HepG2 (cell line): ENCODE data around the gene SPHK1. TPM values are rescaled to one million over a fixed set of nuclear protein-coding genes. Genes with fewer than 3 reads are reported as not detected.

Source experiments
- BHLHE40 ChIP-seq: IDR thresholded peaks from 2 replicates; pipeline ENCODE4 v1.6.1; 2011; ENCODE audit warnings: low read length, improper control_type of control experiment
- ETV5 ChIP-seq: IDR thresholded peaks from 2 replicates; pipeline ENCODE4 v1.6.1; 2018; ENCODE audit warnings: missing biosample characterization, missing genetic modification reagents, inconsistent platforms, borderline replicate concordance
- FOXJ3 ChIP-seq: sonication (generic); formaldehyde crosslinking; IDR thresholded peaks from 2 replicates; pipeline ENCODE4 v1.4.0; 2020; ENCODE audit warnings: missing genetic modification reagents, mild to moderate bottlenecking, borderline replicate concordance
- GATAD1 ChIP-seq: IDR thresholded peaks from 2 replicates; pipeline ENCODE4 v1.6.1; 2016; ENCODE audit warnings: missing genetic modification reagents, missing compliant biosample characterization
- GLMP ChIP-seq: sonication (generic); formaldehyde crosslinking; IDR thresholded peaks from 2 replicates; pipeline ENCODE4 v1.9.0; 2021; ENCODE audit warnings: missing genetic modification reagents, mild to moderate bottlenecking, borderline replicate concordance
- HOXA3 ChIP-seq: sonication (generic); formaldehyde crosslinking; IDR thresholded peaks from 2 replicates; pipeline ENCODE4 v1.5.0; 2020; ENCODE audit warnings: missing genetic modification reagents
- IKZF1 ChIP-seq: fragments of 450-650 bp; IDR thresholded peaks from 2 replicates; pipeline ENCODE4 v1.7.1; 2016
- KLF13 ChIP-seq: sonication (generic); formaldehyde crosslinking; IDR thresholded peaks from 2 replicates; pipeline ENCODE4 v1.4.0; 2020; ENCODE audit warnings: mild to moderate bottlenecking, missing genetic modification reagents
- ONECUT2 ChIP-seq: sonication (generic); formaldehyde crosslinking; IDR thresholded peaks from 2 replicates; pipeline ENCODE4 v1.4.0; 2020; ENCODE audit warnings: missing genetic modification reagents
- POGZ ChIP-seq: sonication (generic); formaldehyde crosslinking; IDR thresholded peaks from 2 replicates; pipeline ENCODE4 v1.4.0; 2020; ENCODE audit warnings: mild to moderate bottlenecking, missing genetic modification reagents
- TRIM24 ChIP-seq: sonication (generic); formaldehyde crosslinking; IDR thresholded peaks from 2 replicates; pipeline ENCODE4 v1.8.0; 2022; ENCODE audit warnings: mild to moderate bottlenecking, missing genetic modification reagents
- ZBTB20 ChIP-seq: sonication (generic); formaldehyde crosslinking; IDR thresholded peaks from 2 replicates; pipeline ENCODE4 v1.8.1; 2023; ENCODE audit warnings: missing genetic modification reagents, low read depth, mild to moderate bottlenecking, borderline replicate concordance
- ZNF138 ChIP-seq: sonication (generic); formaldehyde crosslinking; IDR thresholded peaks from 2 replicates; pipeline ENCODE4 v1.5.0; 2020; ENCODE audit warnings: mild to moderate bottlenecking, low read depth, missing genetic modification reagents
- ZNF275 ChIP-seq: sonication (generic); formaldehyde crosslinking; IDR thresholded peaks from 2 replicates; pipeline ENCODE4 v1.8.0; 2022; ENCODE audit warnings: missing genetic modification reagents, mild to moderate bottlenecking, inconsistent platforms, borderline replicate concordance
- ZNF3 ChIP-seq: IDR thresholded peaks from 2 replicates; pipeline ENCODE4 v1.7.0; 2017; ENCODE audit warnings: inconsistent platforms
- ZNF597 ChIP-seq: sonication (generic); formaldehyde crosslinking; IDR thresholded peaks from 2 replicates; pipeline ENCODE4 v1.5.0; 2020; ENCODE audit warnings: missing genetic modification reagents
- ZNF878 ChIP-seq: sonication (generic); formaldehyde crosslinking; IDR thresholded peaks from 2 replicates; pipeline ENCODE4 v1.8.1; 2023; ENCODE audit warnings: mild to moderate bottlenecking, missing genetic modification reagents, moderate library complexity
- polyA plus RNA-seq, 8 experiments: library from polyadenylated mRNA; depleted of rRNA in 3 of 8; stranded (reverse) in 7 of 8; unstranded in 1 of 8; fragments of >200 nt; fragmentation: Illumina TruSeq in 4 of 8; extraction: Trizol in 4 of 8; gene quantifications; 2 replicates each; pipeline versions ENCODE4 v1.2.1 to v1.2.3, GENCODE V29; 2011 to 2016; ENCODE audit warnings: low read depth in 4 of 8, missing spikeins in 1 of 8, mixed read lengths in 1 of 8; ENCODE audit not compliant: insufficient read depth in 1 of 8
- total RNA-seq, 5 experiments: library from RNA; depleted of rRNA; stranded (reverse); fragments of >200 nt; fragmentation: Illumina TruSeq; extraction: Trizol; gene quantifications; 2 replicates each; pipeline ENCODE4 v1.2.3, GENCODE V29; 2016; ENCODE audit warnings: low read depth in 1 of 5
- TF ChIP-seq, protein P1 (sequence below): sonication (generic); formaldehyde crosslinking; IDR thresholded peaks from 2 replicates; pipeline ENCODE4 v1.4.0; 2020; ENCODE audit warnings: missing genetic modification reagents, low read depth, mild to moderate bottlenecking, borderline replicate concordance
- TF ChIP-seq, protein P2 (sequence below): sonication (generic); formaldehyde crosslinking; IDR thresholded peaks from 2 replicates; pipeline ENCODE4 v1.4.0; 2020; ENCODE audit warnings: missing genetic modification reagents
- TF ChIP-seq, protein P3 (sequence below): sonication (generic); formaldehyde crosslinking; conservative IDR thresholded peaks from 2 replicates; pipeline ENCODE4 v1.8.0; 2022; ENCODE audit warnings: missing genetic modification reagents
- TF ChIP-seq, protein P4 (sequence below): sonication (generic); formaldehyde crosslinking; IDR thresholded peaks from 2 replicates; pipeline ENCODE4 v1.4.0; 2020; ENCODE audit warnings: mild to moderate bottlenecking, missing genetic modification reagents

The SPHK1 gene
- total and polyA plus RNA-seq, 2 of the 13 experiments (the other 11 are each of a cell fraction or from before 2014, with no cell fraction given) = 129 to 160 TPM

DNA sequence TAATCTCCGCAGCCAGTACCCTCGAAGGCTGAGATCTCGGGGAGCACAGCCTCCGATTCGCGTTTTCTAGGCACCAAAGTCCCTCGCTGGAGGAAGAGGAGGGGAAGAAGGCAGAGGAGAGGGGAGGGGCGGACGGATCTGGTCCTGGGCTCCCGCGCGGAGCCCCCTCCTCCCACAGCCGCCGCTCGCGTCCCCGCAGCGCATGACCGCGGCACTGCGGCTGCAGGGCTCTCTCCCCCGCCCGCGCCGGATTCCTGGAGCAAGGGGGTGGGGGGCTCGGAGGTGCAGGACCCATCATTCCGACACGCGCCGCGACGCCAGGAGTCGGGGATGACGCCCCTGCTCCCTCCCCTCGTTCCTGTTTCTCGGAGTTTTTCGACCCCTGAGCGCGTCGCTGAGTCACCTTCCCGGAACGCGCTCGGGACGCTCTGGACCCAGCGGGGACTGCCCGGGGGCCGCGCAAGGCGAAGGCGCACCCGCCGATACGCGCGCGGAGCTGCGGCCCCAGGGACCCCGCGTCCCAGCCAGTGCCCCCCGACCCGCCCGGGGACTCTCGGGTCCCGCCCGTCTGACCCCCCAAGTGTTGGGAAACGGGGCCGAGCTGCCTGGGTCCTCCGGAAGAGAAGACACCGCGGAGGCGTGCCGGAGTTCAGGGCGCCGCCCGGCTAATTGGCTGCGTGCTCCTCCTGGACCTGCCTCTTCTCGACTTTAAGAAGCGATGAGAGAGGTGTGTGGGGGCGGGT, 1.4 kb upstream of the SPHK1 start (continued):
- TF ChIP-seq, protein P1, sequence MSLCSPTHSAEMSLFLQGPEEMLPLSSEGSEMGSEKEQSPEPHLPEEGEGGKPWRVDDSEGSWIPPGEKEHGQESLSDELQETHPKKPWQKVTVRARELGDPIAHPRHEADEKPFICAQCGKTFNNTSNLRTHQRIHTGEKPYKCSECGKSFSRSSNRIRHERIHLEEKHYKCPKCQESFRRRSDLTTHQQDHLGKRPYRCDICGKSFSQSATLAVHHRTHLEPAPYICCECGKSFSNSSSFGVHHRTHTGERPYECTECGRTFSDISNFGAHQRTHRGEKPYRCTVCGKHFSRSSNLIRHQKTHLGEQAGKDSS (CRISPR knock-in tag) = peak; percentile 86; the same call in 1 of the 2 replicates
- 0 out of 2 replicates have a peak, but pooled peaks have one; percentile 53 for TF ChIP-seq GLMP (CRISPR knock-in tag)
- no peak for TF ChIP-seq FOXJ3
- peak; percentile 28; the same call in 1 of the 2 replicates for TF ChIP-seq BHLHE40
- TF ChIP-seq ZNF275 = peak; percentile 86; the same call in 1 of the 2 replicates
- 0 out of 2 replicates have a peak, but pooled peaks have one; percentile 26 for TF ChIP-seq ZNF138 (CRISPR knock-in tag)
- TF ChIP-seq GATAD1 = peak; percentile 26; the same call in 1 of the 2 replicates
- no peak for TF ChIP-seq IKZF1
- TF ChIP-seq ETV5 = peak; percentile 57; the same call in 1 of the 2 replicates
- peak; percentile 73 for TF ChIP-seq ZNF878 (CRISPR knock-in tag)
- TF ChIP-seq, protein P2, sequence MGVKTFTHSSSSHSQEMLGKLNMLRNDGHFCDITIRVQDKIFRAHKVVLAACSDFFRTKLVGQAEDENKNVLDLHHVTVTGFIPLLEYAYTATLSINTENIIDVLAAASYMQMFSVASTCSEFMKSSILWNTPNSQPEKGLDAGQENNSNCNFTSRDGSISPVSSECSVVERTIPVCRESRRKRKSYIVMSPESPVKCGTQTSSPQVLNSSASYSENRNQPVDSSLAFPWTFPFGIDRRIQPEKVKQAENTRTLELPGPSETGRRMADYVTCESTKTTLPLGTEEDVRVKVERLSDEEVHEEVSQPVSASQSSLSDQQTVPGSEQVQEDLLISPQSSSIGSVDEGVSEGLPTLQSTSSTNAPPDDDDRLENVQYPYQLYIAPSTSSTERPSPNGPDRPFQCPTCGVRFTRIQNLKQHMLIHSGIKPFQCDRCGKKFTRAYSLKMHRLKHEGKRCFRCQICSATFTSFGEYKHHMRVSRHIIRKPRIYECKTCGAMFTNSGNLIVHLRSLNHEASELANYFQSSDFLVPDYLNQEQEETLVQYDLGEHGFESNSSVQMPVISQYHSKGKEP (CRISPR knock-in tag) = no peak; the same call in 1 of the 2 replicates
- TF ChIP-seq KLF13 = no peak; the same call in 1 of the 2 replicates
- TF ChIP-seq HOXA3 (CRISPR knock-in tag) = peak; percentile 74
- TF ChIP-seq, protein P3, sequence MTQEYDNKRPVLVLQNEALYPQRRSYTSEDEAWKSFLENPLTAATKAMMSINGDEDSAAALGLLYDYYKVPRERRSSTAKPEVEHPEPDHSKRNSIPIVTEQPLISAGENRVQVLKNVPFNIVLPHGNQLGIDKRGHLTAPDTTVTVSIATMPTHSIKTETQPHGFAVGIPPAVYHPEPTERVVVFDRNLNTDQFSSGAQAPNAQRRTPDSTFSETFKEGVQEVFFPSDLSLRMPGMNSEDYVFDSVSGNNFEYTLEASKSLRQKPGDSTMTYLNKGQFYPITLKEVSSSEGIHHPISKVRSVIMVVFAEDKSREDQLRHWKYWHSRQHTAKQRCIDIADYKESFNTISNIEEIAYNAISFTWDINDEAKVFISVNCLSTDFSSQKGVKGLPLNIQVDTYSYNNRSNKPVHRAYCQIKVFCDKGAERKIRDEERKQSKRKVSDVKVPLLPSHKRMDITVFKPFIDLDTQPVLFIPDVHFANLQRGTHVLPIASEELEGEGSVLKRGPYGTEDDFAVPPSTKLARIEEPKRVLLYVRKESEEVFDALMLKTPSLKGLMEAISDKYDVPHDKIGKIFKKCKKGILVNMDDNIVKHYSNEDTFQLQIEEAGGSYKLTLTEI (CRISPR knock-in tag) = no peak
- peak; percentile 15; the same call in 1 of the 2 replicates for TF ChIP-seq POGZ (CRISPR knock-in tag)
- no peak for TF ChIP-seq ZNF3
- TF ChIP-seq, protein P4, sequence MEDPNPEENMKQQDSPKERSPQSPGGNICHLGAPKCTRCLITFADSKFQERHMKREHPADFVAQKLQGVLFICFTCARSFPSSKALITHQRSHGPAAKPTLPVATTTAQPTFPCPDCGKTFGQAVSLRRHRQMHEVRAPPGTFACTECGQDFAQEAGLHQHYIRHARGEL = no peak
- no peak for TF ChIP-seq TRIM24 (CRISPR knock-in tag)
- TF ChIP-seq ZNF597 = no peak
- no peak for TF ChIP-seq ONECUT2 (CRISPR knock-in tag)
- TF ChIP-seq ZBTB20 (CRISPR knock-in tag) = peak; percentile 54
